Esophagus squamous epithelium (tissue), 5 donors: Measurements from ENCODE around the gene ZNF726. TPM values are rescaled to one million over a fixed set of nuclear protein-coding genes. Genes with fewer than 3 reads are reported as not detected.
"Not testable (repeated sequence)": the region's sequence is repeated elsewhere in the genome, so short reads cannot be mapped to it uniquely, and the experiment has no call there.

Experiments
- DNase-seq: peaks from one replicate; lab custom pipeline; 2025; lab: John Stamatoyannopoulos, UW
- H3K27ac ChIP-seq, 4 donors: fragments of 200-600 bp; sonication (generic); one replicate each; pipeline ENCODE4 v1.5.1; 2016 to 2019; ENCODE audit warnings: mild to moderate bottlenecking in 1 of 4
- H3K27me3 ChIP-seq, 4 donors: fragments of 200-600 bp; sonication (generic); 1 replicate in 3 of 4; 2 replicates in 1 of 4; pipeline versions ENCODE4 v1.5.1 to v1.6.0; 2017 to 2021; ENCODE audit warnings: antibody characterized with exemption in 1 of 4
- H3K36me3 ChIP-seq, 3 donors: fragments of 200-600 bp; sonication (generic); one replicate each; pipeline ENCODE4 v1.5.1; 2016 to 2019
- H3K4me1 ChIP-seq, 3 donors: fragments of 200-600 bp; sonication (generic); one replicate each; pipeline ENCODE4 v1.5.1; 2017 to 2019
- H3K4me3 ChIP-seq, 4 donors: fragments of 200-600 bp; sonication (generic); 1 replicate in 3 of 4; 2 replicates in 1 of 4; pipeline ENCODE4 v1.5.1; 2016 to 2019; ENCODE audit warnings: mild to moderate bottlenecking in 2 of 4, moderate library complexity in 1 of 4
- H3K9me3 ChIP-seq, 3 donors: fragments of 200-600 bp; sonication (generic); one replicate each; pipeline ENCODE4 v1.5.1; 2016 to 2019
- POLR2A ChIP-seq, 4 donors: fragments of 450-650 bp; IDR thresholded peaks; one replicate each; pipeline ENCODE4 v1.6.1; 2017; ENCODE audit warnings: antibody characterized with exemption in 4 of 4, mild to moderate bottlenecking in 4 of 4, moderate library complexity in 3 of 4
- WGBS, 2 donors: methylation state at CpG; one replicate each; pipeline ENCODE4 v1.1.5; 2018; 5-methylcytosine and 5-hydroxymethylcytosine counted together
- intact Hi-C: fragments of 100-400 bp; cut with DNase I; formaldehyde crosslinking; loops from one replicate; pipeline ENCODE4 v1.15.0; 2022
- total RNA-seq, 4 donors: library from RNA; depleted of rRNA; stranded (reverse); fragments of >200 nt; gene quantifications; one replicate each; pipeline ENCODE4 v1.1.0, GENCODE V29; 2016
- TF ChIP-seq, protein P1 (sequence below), 6 experiments: fragments of 450-650 bp in 4 of 6; fragments of 200-600 bp in 2 of 6; sonication (generic) in 2 of 6; IDR thresholded peaks; one replicate each; pipeline ENCODE4 v1.5.1; 2016 to 2019; ENCODE audit warnings: antibody characterized with exemption in 6 of 6, mild to moderate bottlenecking in 4 of 6, moderate library complexity in 4 of 6
- donor health status: DM: yes; HTN: yes; CAD: no.

The ZNF726 gene
- total RNA-seq, 4 donors from 2014 or later, result 2.1 to 3.4 (median 2.8) TPM

- Histone ChIP-seq H3K9me3 (peaks cover 0 to 10% (median 3%) of the 10 kb centered on the region in 3 donors), H3K4me3 (no peak overlapping the region), H3K36me3 (no peaks in the 10 kb centered on the region), H3K27me3 (no peaks in the 10 kb centered on the region), H3K4me1 (no peaks in the 10 kb centered on the region), H3K27ac (no peak overlapping the region)
- DNase-seq, result no peak
- TF ChIP-seq, protein P1, sequence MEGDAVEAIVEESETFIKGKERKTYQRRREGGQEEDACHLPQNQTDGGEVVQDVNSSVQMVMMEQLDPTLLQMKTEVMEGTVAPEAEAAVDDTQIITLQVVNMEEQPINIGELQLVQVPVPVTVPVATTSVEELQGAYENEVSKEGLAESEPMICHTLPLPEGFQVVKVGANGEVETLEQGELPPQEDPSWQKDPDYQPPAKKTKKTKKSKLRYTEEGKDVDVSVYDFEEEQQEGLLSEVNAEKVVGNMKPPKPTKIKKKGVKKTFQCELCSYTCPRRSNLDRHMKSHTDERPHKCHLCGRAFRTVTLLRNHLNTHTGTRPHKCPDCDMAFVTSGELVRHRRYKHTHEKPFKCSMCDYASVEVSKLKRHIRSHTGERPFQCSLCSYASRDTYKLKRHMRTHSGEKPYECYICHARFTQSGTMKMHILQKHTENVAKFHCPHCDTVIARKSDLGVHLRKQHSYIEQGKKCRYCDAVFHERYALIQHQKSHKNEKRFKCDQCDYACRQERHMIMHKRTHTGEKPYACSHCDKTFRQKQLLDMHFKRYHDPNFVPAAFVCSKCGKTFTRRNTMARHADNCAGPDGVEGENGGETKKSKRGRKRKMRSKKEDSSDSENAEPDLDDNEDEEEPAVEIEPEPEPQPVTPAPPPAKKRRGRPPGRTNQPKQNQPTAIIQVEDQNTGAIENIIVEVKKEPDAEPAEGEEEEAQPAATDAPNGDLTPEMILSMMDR (IDR thresholded peaks at IDR 0.05), result no peak
- no peak for TF ChIP-seq POLR2A (IDR thresholded peaks at IDR 0.05)
- WGBS, 2 donors, result 71 to 76% methylated on average over 1 of the region's 1 CpG
- intact Hi-C loops, result no loop called here
These were observed 28.7 kb downstream of the ZNF726 start for GRCh38 chr19:23943411-23943810.

DNA sequence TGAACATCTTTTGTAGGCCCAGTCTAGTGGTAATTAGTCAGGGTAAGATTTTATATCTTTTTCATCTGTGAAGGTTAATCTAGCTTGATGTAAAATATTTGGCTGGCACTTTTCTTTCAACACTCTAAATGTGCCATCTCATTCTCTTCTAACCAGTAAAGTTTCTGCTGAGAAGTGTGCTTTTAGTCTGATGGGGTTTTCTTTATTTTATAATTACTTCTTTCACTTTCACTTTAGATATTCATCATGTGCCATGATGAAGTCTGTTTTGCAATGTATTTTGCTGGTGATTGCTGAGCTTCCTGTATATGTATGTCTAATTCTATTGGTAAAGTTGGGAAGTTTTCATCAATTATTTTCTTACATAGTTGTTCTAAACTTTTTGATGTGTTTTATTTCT is 31.9 kb downstream of the ZNF726 start:
- Histone ChIP-seq H3K4me1 (no peaks in the 10 kb centered on the region), H3K36me3 (no peaks in the 10 kb centered on the region), H3K27me3 (no peaks in the 10 kb centered on the region), H3K4me3 (no peak overlapping the region), H3K27ac (no peak overlapping the region), H3K9me3 (no peaks in the 10 kb centered on the region)
- TF ChIP-seq, protein P1 (IDR thresholded peaks at IDR 0.05), result no peak
- TF ChIP-seq POLR2A (IDR thresholded peaks at IDR 0.05), result no peak
- intact Hi-C loops, result no loop called here
- DNase-seq, result no peak

GRCh38 chr19:23949611-23950010 is 34.9 kb downstream of the ZNF726 start:
- Histone ChIP-seq H3K27ac (no peak overlapping the region), H3K27me3 (no peaks in the 10 kb centered on the region), H3K9me3 (no peaks in the 10 kb centered on the region), H3K4me1 (no peaks in the 10 kb centered on the region), H3K4me3 (no peak overlapping the region), H3K36me3 (no peaks in the 10 kb centered on the region)
- WGBS, 2 donors, result 77 to 78% methylated on average over 2 of the region's 2 CpGs
- no peak for DNase-seq
- intact Hi-C loops, result no loop called here
- TF ChIP-seq, protein P1 (IDR thresholded peaks at IDR 0.05), result no peak
- TF ChIP-seq POLR2A (IDR thresholded peaks at IDR 0.05), result no peak

DNA sequence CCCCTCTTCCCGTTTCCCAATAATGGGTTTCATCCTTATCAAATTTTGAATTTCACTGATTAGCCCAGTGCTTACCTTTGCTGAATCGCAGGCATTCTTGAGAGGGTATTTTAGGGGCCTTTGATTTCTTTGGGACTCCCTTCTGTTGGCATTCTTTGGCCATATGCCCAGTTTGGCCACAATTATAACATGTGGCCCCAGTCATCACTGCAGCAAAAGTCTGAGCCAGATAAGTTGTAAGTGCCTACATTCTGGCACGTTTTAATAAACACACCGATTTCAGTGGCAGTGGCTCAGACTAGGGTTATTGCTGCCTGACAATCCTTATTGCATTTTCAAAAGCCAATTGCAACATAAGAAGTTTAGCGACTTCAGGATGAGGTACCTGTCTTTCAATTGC is 41.4 kb downstream of the ZNF726 start:
- Histone ChIP-seq H3K4me3 (no peak overlapping the region), H3K27me3 (no peaks in the 10 kb centered on the region), H3K36me3 (no peaks in the 10 kb centered on the region), H3K27ac (no peak overlapping the region), H3K9me3 (peaks cover 0 to 7% (median 0%) of the 10 kb centered on the region in 3 donors), H3K4me1 (no peaks in the 10 kb centered on the region)
- TF ChIP-seq, protein P1 (IDR thresholded peaks at IDR 0.05), result no peak
- no peak for TF ChIP-seq POLR2A (IDR thresholded peaks at IDR 0.05)
- intact Hi-C loops, result no loop called here
- WGBS, 2 donors, result 86 to 89% methylated on average over 5 of the region's 5 CpGs
- no peak for DNase-seq

GRCh38 chr19:23957660-23958281 is 43.1 kb downstream of the ZNF726 start:
- WGBS, 2 donors, result 40 to 48% methylated on average over 14 to 15 of the region's 15 CpGs
- H3K9me3 ChIP-seq, result peaks cover 0 to 7% (median 0%) of the 10 kb centered on the region in 3 donors
- H3K4me3 ChIP-seq, result no peak overlapping the region
- intact Hi-C loops, result no loop called here
- H3K27ac ChIP-seq, result no peak overlapping the region
- TF ChIP-seq, protein P1 (IDR thresholded peaks at IDR 0.05), result no peak
- TF ChIP-seq POLR2A (IDR thresholded peaks at IDR 0.05), result no peak
- H3K27me3 ChIP-seq, result no peaks in the 10 kb centered on the region
- no peaks in the 10 kb centered on the region for H3K4me1 ChIP-seq
- H3K36me3 ChIP-seq, result no peaks in the 10 kb centered on the region
- no peak for DNase-seq

DNA sequence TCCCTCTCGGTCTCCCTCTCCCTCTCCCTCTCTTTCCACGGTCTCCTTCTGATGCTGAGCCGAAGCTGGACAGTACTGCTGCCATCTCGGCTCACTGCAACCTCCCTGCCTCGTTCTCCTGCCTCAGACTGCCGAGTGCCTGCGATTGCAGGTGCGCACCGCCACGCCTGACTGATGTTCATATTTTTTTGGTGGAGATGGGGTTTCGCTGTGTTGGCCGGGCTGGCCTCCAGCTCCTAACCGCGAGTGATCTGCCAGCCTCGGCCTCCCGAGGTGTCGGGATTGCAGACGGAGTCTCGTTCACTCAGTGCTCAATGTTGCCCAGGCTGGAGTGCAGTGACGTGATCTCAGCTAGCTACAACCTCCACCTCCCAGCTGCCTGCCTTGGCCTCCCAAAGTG is 48.7 kb downstream of the ZNF726 start:
- H3K36me3 ChIP-seq, H3K9me3 ChIP-seq, intact Hi-C loops, H3K27me3 ChIP-seq, H3K27ac ChIP-seq, DNase-seq, H3K4me1 ChIP-seq, H3K4me3 ChIP-seq: not testable (repeated sequence)
- WGBS, 2 donors, result 81 to 85% methylated on average over 10 to 20 of the region's 20 CpGs

GRCh38 chr19:23963881-23964280 is 49.2 kb downstream of the ZNF726 start:
- WGBS, 2 donors, result no CpG with 5 or more reads among the region's 25 CpGs
- DNase-seq, result not testable (repeated sequence)

GRCh38 chr19:23964334-23964733 is 49.6 kb downstream of the ZNF726 start:
- H3K36me3 ChIP-seq, H3K4me3 ChIP-seq, DNase-seq, H3K27me3 ChIP-seq, H3K27ac ChIP-seq, intact Hi-C loops, H3K9me3 ChIP-seq, H3K4me1 ChIP-seq: not testable (repeated sequence)
- WGBS, 2 donors, result no CpG with 5 or more reads among the region's 26 CpGs

More at GRCh38 chr19:23963881-23964280, 49.2 kb downstream of the ZNF726 start:
- H3K4me1 ChIP-seq, H3K27me3 ChIP-seq, H3K9me3 ChIP-seq, H3K27ac ChIP-seq, H3K4me3 ChIP-seq, H3K36me3 ChIP-seq, intact Hi-C loops: not testable (repeated sequence)
